GM03348 (cell line): Measurements from ENCODE around the gene ARRB1.
"Not testable (repeated sequence)": the region's sequence is repeated elsewhere in the genome, so short reads cannot be mapped to it uniquely, and the experiment has no call there.

Experiments used
- DNase-seq: peaks from one replicate; pipeline ENCODE4 v3.0.0; 2012; ENCODE audit warnings: low spot score

The ARRB1 gene

GRCh38 chr11:75298976-75299260 is 52.5 kb downstream of the ARRB1 start:
- DNase-seq, result no peak

GRCh38 chr11:75298191-75298975 is 53.1 kb downstream of the ARRB1 start:
- DNase-seq, result no peak

- DNase-seq, result no peak
These were observed 57.6 kb downstream of the ARRB1 start for GRCh38 chr11:75293903-75294302.

GRCh38 chr11:75292943-75293342 is 58.5 kb downstream of the ARRB1 start:
- DNase-seq, result no peak

- DNase-seq, result no peak
These were observed 59.7 kb downstream of the ARRB1 start for GRCh38 chr11:75291741-75292140.

- DNase-seq, result no peak
These were observed 61.5 kb downstream of the ARRB1 start for GRCh38 chr11:75289919-75290318.

GRCh38 chr11:75289511-75289760 is 62.0 kb downstream of the ARRB1 start:
- no peak for DNase-seq

- no peak for DNase-seq
These were observed 63.9 kb downstream of the ARRB1 start for GRCh38 chr11:75287579-75287978.

GRCh38 chr11:75286826-75287465 is 64.5 kb downstream of the ARRB1 start:
- DNase-seq, result no peak

GRCh38 chr11:75285776-75286360 is 65.6 kb downstream of the ARRB1 start:
- no peak for DNase-seq

GRCh38 chr11:75283391-75283931 is 68.0 kb downstream of the ARRB1 start:
- no peak for DNase-seq

GRCh38 chr11:75281469-75282095 is 69.9 kb downstream of the ARRB1 start:
- DNase-seq, result no peak

GRCh38 chr11:75280770-75281468 is 70.5 kb downstream of the ARRB1 start:
- no peak for DNase-seq

- DNase-seq, result peak; percentile 93
These were observed 71.2 kb downstream of the ARRB1 start for GRCh38 chr11:75280227-75280701.

- no peak for DNase-seq
These were observed 72.2 kb downstream of the ARRB1 start for GRCh38 chr11:75279273-75279672.

GRCh38 chr11:75277991-75278790 is 73.3 kb downstream of the ARRB1 start:
- no peak for DNase-seq

GRCh38 chr11:75277211-75277805 is 74.2 kb downstream of the ARRB1 start:
- no peak for DNase-seq

- DNase-seq, result no peak
These were observed 74.8 kb downstream of the ARRB1 start for GRCh38 chr11:75276686-75277085.

- no peak for DNase-seq
These were observed 75.3 kb downstream of the ARRB1 start for GRCh38 chr11:75276186-75276585.

GRCh38 chr11:75275581-75275980 is 75.9 kb downstream of the ARRB1 start:
- no peak for DNase-seq

GRCh38 chr11:75274716-75275115 is 76.7 kb downstream of the ARRB1 start:
- not testable (repeated sequence) for DNase-seq
